NCI-H128 (cell line): Measurements from ENCODE around the gene ALKBH4.
"Not testable (repeated sequence)": the region's sequence is repeated elsewhere in the genome, so short reads cannot be mapped to it uniquely, and the experiment has no call there.

Experiments
- DNase-seq: peaks from one replicate; lab custom pipeline; 2025; ENCODE audit not compliant: unreplicated experiment; lab: John Stamatoyannopoulos, UW

ALKBH4 gene

DNA sequence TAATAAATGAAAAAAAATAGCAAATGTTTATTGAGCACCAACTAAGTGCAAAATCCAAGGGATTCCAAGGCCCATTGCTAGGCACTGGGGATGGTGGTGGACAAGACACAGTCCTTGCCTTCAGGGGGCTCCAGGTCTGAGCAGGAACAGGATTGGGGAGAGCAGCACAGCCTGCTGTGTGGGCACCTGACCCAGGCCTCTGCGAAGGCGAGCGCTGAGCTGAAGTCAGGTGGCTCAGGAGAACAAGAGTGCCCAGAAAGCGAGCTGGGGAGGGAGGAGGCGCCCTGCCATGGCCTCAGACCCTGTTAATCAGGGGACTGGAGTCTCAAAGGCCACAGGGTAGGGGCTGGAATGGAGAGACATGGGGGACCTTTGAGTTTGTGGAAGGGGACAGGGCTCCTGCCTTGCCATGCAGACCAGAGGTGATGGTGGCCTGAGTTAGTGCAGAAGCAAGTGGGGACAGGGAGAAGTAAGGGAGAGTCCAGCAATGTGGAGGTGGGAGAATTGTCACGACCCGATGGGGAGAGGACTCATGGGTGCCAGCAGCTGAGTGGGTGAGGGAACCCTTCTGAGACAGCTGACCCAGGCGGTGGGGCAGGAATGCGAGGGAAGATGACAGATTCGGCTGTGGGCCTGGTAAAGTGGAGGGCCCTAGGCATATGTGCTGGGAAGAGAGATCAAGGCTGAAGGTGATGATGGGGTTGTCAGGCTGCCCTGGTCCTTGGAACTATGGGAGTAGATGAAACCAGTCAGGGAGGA is 35.3 kb downstream of the ALKBH4 start:
- no peak for DNase-seq

DNA sequence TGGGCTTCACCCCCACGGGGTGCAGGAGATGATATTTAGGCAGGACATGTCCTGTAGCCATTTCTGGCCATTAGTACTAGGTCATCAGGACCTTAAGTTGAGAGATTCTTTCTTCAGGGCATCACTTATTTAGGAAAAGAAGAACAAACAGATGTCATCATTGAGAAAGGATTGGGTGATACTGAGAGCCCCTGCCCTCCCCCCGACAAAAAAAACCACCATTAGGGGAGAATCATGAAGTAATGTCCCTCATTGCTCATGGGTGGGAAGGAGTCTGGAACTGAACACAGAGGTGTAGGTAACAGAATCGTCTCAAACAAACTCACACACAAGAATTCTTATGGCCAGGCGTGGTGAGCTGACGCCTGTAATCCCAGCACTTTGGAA is 37.7 kb downstream of the ALKBH4 start:
- no peak for DNase-seq

DNA sequence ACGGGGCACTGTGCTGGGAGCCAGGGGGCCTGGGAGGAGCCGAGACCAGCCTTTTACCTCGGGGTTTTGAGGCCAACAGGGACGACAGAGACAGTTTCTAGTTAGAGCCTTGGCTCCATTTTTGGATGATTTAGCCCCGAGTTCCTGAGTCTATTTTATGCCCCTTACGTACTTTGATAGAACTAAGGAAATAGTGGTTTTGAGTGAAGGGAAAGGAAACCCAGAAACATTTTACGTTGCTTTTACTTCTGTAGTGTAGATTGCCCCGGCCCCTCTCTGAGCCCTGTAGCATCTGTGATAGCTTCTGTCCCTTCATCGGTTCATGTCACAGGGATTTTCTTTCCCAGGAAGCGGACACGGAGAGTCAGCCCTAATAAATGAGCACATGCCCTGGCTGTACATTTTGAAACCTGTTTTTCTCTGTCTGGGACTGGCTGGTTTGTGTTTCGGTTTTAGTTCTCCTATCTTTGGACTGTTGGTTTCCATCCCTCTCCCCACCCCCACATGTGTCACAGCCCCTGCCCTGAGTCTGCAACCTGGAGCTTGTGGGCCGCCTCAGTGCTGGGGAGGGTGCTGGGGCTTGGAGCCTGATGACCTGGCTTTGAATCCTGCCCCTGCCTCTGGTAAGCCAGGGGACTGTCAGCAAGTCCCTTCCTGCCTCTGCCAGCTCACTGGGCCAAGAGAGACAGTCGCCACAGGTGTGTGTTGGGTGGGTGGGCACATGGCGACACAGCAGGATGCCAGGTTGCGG is 38.2 kb downstream of the ALKBH4 start:
- no peak for DNase-seq

DNA sequence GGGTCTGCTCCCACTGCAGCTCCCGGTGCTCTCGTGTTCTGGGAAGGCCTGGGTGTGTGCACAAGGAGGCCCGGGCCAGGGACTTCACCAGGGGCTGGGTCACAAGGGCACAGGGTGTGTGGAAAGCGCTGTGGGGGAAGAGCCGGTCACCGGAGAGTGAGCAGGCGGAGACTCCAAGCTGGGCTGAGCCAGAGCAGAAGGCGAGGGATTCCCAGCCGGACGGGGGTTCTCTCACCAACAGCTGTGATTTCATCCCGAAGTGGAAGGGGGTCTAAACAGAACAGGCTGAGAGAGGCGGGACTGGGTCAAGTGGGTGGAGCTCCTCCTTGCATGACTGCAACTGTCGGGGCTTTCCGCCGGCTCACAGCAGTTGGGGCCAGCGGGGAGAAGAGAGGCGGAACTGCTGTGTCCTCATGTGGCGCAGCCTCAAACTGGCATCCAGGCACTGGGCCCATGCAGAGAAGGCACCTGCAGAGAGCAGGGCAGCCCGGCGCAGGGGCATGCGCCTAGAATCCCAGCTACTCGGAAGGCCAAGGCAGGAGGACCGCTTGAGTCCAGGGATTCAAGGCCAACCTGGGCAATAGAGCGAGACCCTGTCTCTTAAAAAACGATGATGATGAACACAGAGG is 38.9 kb downstream of the ALKBH4 start:
- no peak for DNase-seq

DNA sequence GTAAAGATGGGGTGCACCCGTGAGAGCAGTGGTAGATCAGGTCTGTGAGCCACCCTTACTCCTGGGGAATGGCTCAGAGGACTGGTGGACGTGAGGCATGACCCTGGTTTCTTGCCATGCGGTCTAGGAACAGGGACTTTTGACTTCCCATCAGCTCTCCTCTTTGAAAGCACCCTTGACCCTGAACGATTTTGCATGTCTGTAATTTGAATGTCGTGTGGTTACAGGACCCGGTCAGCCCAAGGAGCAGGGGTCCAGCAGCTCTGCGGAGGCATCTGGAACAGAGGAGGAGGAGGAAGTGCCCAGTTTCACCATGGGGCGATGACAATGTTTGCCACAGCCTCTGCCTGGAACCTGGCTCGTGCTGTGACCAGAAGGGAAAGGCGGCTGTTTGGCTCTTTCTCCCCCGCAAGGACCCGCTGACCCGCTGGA is 39.9 kb downstream of the ALKBH4 start:
- DNase-seq, result no peak

DNA sequence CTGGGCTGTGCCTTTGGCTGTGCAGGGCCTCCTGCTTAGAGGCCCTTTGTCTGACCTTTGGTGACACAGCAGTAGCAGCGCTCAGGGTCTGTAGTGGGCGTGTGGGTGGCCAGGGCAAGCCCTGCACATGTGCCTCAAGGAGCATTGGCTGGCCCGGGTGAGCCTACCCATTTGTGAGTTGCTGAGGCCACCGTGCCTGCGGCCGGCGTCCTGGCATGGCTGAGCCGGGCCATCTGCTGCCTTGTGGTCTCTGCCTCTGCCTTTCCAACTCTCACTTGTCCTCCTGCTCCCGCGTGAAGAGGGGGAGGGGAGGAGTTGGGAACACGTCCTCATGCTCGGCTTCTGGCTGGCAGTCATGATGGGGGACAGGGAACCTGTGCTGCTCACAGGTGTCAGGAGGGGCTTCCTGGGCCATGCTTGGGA is 40.5 kb downstream of the ALKBH4 start:
- DNase-seq, result no peak

DNA sequence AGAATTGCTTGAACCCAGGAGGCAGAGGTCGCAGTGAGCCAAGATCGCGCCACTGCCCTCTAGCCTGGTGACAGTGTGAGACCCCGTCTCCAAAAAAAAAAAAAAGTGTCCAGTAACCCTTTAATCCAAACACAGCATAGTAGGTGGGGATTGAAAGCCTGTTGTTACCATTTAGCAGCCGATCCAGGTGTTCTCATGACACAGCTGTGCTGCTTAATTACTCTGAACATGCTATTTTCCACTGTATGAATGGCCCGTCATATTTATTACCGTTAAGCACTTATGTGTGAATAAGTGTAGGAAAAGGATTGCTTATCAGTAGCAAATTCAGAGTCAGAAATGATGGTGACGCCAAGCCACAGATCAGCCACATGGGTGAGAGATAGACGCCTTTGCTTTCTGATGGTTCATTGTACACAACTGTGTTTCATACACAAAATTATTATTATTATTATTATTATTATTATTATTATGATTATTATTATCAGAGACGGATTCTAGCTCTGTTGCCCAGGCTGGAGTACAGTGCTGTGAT is 42.9 kb downstream of the ALKBH4 start:
- DNase-seq, result no peak

DNA sequence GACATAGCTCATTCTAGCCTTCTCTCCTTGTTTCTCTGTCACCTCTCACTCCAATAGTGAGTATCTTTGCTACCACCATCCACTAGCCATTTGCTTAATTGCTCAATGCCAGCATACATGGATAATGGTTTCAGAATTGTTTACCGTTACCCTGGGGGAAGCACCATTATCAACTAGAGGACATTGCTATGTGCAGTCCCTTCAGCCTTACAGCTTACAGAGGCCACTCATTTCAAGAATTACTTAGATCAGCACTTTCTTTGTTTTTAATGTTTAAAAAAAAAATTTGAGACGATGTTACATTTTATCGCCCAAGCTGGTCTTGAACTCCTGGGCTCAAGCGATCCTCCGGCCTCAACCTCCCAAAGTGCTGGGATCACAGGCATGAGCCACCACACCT is 46.1 kb downstream of the ALKBH4 start:
- no peak for DNase-seq

DNA sequence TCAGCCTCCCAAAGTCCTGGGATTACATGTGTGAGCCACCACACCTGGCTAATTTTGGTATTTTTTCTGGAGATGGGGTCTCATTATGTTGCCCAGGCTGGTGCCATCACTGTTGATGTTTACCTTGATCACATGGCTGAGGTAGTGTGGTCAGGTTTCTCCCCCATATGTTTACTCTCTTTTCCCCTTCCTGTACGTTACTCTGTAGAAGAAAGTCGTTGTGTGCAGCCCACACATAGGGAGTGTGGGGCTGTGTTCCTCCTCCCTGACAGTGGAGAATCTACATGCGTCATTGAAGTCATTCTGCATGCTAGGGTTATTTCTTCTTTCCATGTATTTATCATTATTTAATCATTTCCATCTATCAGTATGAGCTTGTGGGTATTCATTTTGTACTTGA is 47.6 kb downstream of the ALKBH4 start:
- DNase-seq, result no peak

DNA sequence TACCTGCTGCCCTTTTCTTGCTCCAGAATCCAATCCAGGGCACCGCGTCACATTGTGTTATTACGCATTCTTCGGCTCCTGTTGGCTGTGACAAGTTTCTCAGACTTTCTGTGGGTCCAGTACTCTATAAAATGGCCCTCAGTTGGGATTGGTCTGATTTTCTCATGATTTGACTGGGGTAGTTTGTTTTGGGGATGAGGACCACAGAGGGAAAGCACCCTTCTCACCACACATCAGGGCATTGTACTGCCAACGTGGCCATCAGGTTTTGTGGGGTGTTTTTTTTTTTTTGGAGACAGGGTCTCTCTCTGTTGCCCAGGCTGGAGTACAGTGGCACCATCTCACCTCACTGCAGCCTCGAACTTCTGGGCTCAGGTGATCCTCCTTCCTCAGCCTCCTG is 48.3 kb downstream of the ALKBH4 start:
- DNase-seq, result no peak

DNA sequence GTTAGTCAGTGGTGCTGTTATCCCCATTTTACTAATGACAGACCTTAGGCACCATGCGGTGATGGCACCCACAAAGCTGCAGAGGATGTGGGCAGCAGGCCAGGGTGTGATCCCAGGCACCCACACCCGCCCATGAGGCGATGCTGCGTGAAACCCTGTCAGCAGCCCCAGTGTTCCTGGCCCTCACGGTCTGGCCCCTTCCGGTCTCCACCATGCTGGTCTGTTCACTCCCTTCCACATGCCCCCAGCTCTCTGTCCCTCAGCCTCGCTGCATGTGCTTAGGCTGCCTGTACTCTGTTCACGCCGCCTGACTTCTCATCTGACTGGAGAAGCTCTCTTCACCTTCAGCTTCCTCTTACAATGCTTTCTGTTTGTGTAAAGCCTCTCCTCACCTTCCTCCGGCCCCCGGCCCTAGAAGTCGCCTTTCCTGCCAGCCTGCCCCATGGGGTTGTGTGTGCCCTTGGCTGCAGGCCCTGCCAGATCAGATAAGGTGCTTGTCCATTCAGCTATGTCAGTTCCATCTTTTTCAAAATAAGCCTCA is 48.9 kb downstream of the ALKBH4 start:
- no peak for DNase-seq

DNA sequence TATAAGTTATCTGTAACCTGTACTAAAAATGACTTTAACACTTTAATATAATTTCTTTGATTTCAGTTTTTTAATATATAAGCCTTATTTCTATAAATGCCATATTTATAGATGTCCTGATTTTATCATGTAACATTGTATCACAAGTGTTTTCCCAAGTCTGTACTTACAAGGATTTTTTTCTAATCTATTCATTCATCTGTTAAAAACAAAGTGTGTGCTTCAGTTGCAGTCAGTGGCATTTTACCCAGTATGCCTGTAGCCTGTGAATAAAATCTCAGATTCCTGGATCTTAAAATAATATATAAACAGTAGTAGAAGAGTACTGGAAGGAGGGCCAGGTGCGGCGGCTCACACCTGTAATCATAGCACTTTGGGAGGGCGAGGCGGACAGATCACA is 51.1 kb downstream of the ALKBH4 start:
- no peak for DNase-seq

DNA sequence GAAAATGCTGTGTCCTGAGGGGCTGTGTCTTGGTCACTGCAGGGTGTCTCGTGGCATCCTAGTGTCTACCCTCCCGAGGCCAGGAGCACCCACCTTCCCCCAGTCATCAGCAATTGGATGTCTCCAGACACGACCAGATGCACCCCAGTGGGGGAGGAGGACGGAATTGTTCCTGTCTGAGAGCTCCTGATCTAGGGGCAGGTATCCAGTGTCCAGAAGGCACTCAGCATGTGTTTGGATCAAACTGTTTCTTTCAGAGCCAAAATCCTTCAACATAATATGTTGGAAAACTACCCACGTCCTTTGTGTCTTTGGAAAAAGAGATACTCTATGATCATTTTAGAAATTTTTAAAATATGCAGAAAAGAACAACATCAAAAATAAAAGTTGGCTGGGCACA is 51.6 kb downstream of the ALKBH4 start:
- DNase-seq, result no peak

DNA sequence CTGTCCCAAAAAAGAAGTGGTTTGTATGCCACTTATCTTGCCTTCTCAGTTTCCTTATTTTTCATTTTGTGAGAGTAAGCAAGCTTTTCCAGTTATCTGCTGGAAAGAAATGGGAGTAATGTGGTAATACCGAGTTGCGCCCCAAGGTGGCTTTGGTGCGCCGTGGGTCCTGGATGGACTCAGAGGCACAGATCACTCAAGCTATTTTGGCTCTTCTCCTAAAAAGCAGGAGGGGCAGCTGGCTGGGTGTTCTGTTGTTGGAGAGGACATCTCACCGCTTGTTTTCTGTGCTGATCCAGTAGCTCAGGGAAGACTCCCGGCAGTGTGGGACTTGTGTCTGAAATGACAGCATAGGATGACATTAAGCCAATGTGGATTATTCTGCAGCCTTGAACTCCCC is 52.1 kb downstream of the ALKBH4 start:
- no peak for DNase-seq

DNA sequence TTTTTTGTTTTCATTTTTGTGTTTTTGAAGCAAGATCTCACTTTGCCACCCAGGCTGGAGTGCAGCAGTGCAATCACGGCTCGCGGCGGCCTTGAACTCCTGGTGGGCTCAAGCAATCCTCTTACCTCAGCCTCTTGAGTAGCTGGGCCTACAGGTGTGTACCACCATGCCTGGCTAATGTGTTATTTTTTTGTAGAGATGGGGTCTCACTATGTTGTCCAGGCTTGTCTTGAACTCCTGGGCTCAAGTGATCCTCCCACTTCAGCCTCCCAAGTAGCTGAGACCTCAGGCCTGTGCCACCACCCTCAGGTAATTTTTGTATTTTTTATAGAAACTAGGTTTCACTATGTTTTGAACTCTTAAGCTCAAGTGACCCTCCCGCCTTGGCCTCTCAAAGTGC is 53.7 kb downstream of the ALKBH4 start:
- no peak for DNase-seq

DNA sequence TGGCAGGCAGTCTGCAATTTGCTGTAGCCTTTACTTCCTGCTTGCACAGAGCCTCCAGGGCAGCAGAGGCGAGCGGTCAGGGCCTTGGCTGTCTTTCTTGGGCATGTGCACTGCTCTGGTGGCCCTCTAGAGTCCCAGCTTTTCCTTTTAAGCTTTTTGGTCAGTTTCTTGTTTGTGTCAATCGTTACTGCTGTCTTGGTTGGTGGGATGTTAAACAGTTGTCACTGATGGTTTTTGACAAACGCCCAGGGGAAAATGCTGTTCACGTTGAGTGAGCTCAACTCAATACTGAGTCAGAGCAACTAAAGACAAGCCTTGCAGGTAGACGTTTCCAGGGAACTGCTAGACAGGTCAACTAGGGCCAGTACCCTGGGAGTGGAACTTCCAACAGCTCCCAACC is 54.5 kb downstream of the ALKBH4 start:
- no peak for DNase-seq

DNA sequence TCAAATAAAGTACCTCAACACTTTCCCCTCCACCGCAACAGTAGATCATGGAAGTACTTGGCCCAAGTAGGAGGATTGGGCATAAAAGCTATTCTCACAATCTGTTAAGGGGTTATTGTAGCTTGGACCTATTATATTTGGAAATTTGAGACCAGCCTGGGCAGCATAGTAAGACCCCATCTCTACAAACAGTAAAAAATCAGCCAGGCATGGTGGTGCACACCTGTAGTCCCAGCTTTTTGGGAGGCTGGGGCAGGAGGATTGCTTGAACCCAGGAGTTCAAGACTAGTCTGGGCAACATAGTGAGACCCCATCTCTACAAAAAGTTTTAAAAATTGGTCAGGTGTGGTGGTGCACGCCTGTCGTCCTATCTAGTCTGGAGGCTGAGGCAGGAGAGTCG is 55.3 kb downstream of the ALKBH4 start:
- DNase-seq, result no peak

DNA sequence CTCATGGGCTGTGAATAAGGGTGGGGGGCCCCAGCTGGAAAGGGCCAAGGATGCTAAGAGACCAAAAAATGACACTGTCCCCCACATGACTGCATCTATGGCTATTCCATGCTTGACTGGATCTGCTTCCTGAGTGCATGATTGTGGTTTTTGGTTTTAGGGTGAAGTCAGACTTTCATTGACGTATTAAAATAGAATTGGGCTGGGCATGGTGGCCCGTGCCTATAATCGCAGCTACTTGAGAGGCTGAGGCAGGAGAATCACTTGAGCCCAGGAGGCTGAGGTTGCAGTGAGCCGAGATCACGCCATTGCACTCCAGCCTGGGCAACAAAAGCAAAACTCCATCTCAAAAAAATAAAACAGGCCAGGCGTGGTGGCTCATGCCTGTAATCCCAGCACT is 56.1 kb downstream of the ALKBH4 start:
- DNase-seq, result not testable (repeated sequence)

DNA sequence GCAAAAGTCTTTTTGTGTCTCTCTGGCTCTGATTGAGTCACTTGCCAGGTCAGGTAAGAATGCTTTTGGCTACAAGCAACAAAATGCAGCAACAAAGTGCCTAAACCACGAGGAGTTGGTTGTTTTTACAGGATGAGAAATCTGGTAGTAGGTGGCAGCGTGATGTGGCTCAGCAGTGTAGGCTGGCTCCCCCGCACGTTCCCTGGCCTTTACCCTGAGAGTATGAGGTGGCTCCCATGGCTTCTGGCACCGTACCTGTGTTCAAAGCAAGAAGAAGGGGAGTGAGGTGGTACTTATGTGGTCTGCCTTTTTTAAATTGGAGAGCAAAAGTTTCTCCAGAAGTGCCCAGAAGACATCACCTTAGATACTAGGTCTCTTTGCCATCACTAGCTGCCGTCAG is 56.8 kb downstream of the ALKBH4 start:
- no peak for DNase-seq
